Measurements from ENCODE around the gene B4GALNT1. TPM values are rescaled to one million over a fixed set of nuclear protein-coding genes. Genes with fewer than 3 reads are reported as not detected.

Gene B4GALNT1
- total RNA-seq, 2 donors from 2014 or later = 0.32 to 0.88 TPM

DNA sequence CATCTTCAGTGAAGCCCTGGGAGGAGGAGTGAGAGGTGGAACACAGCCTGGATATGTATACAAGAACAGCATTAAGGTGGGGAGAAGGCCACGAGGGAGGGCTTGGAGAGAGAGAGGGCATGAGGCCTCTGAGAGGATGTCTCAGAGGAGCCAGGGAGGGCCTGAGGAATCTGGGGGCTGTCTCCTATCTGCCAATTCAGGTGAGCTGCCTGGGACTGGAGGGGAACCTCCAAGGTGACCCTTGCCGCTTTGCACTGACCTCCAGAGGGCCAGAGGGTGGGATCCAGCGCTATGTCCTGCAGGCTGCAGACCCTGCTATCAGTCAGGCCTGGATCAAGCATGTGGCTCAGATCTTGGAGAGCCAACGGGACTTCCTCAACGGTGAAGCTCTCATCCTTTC lies 17.4 kb downstream of the B4GALNT1 start:
- Histone ChIP-seq H3K4me1 (peaks cover under 1% of the 10 kb centered on the region), H3K36me3 (no peaks in the 10 kb centered on the region), H3K27me3 (peaks cover 40% of the 10 kb centered on the region), H3K4me3 (no peak overlapping the region), H3K9me3 (no peaks in the 10 kb centered on the region), H3K27ac (no peak overlapping the region), H3K9ac (ENCODE audit: low read depth in 2 of 2, low read length in 2 of 2) (no peak overlapping the region)
- intact Hi-C loops (cut with DNase I) = no loop called here
- TF ChIP-seq, protein P1, sequence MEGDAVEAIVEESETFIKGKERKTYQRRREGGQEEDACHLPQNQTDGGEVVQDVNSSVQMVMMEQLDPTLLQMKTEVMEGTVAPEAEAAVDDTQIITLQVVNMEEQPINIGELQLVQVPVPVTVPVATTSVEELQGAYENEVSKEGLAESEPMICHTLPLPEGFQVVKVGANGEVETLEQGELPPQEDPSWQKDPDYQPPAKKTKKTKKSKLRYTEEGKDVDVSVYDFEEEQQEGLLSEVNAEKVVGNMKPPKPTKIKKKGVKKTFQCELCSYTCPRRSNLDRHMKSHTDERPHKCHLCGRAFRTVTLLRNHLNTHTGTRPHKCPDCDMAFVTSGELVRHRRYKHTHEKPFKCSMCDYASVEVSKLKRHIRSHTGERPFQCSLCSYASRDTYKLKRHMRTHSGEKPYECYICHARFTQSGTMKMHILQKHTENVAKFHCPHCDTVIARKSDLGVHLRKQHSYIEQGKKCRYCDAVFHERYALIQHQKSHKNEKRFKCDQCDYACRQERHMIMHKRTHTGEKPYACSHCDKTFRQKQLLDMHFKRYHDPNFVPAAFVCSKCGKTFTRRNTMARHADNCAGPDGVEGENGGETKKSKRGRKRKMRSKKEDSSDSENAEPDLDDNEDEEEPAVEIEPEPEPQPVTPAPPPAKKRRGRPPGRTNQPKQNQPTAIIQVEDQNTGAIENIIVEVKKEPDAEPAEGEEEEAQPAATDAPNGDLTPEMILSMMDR (IDR thresholded peaks at IDR 0.05) = no peak
- DNase-seq = no peak

DNA sequence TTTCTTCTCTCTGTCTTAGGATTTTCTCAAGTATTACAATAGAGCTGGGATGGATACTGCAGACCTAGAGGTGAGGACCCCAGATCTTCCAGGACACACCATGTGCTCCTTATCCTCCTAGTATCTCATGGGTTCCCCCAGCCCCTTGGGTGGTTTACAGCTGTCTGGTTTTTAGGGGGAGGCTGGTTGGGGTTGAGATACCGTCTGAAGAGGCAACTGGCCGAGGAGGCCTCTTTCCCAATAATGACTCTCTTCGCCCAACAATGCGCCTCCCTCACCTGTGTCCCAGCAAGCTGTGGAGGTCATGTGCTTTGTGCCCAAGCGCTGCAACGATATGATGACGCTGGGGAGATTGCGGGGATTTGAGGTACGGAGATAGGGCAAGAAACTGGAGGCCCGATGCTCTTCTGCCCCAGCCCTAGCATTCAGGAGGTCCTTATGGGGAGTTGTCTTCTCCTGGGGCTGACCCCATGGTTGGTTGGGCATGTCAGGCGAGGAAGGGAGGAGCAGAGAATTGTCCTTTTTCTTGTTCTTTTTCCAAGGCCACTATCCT lies 18.0 kb downstream of the B4GALNT1 start:
- H3K27ac ChIP-seq = no peak overlapping the region
- H3K9ac ChIP-seq (ENCODE audit: low read depth in 2 of 2, low read length in 2 of 2) = no peak overlapping the region
- no peaks in the 10 kb centered on the region for H3K9me3 ChIP-seq
- TF ChIP-seq, protein P1 (IDR thresholded peaks at IDR 0.05) = no peak
- H3K27me3 ChIP-seq = peaks cover 34% of the 10 kb centered on the region
- intact Hi-C loops (cut with DNase I) = no loop called here
- no peak for DNase-seq
- H3K36me3 ChIP-seq = no peaks in the 10 kb centered on the region
- no peak overlapping the region for H3K4me3 ChIP-seq
- no peaks in the 10 kb centered on the region for H3K4me1 ChIP-seq

DNA sequence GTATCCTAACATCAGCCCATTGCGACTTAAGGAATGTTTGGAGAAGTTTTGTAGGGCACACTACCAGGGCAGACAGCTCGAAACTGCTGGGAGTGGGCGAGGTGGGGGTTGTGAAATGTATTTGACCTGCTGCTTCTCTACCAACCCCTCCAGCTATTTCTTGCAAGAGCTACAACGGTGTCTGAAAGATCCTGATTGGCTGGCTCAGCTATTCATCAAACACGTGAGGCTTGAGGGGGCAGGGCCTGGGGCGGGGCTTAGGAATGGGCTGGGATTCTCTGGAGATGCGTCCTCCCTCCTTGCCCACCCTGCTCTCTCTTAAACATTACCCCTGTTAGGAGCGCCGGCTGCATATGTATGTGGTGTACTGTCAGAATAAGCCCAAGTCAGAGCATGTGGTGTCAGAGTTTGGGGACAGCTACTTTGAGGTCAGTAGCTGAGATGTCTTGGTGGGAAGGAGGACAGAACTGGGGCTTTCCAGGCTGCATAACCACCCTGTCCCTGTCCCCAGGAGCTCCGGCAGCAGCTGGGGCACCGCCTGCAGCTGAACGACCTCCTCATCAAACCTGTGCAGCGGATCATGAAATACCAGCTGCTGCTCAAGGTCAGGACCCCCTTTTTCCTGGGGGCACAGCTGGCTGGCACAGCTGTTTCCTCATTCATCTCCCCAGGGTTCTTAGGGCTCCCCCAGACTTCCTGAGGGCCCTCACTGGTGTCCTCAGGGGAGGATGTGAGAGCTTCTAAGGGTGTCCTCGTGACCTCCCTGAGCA lies 18.6 kb downstream of the B4GALNT1 start:
- TF ChIP-seq, protein P1 (IDR thresholded peaks at IDR 0.05) = no peak

DNA sequence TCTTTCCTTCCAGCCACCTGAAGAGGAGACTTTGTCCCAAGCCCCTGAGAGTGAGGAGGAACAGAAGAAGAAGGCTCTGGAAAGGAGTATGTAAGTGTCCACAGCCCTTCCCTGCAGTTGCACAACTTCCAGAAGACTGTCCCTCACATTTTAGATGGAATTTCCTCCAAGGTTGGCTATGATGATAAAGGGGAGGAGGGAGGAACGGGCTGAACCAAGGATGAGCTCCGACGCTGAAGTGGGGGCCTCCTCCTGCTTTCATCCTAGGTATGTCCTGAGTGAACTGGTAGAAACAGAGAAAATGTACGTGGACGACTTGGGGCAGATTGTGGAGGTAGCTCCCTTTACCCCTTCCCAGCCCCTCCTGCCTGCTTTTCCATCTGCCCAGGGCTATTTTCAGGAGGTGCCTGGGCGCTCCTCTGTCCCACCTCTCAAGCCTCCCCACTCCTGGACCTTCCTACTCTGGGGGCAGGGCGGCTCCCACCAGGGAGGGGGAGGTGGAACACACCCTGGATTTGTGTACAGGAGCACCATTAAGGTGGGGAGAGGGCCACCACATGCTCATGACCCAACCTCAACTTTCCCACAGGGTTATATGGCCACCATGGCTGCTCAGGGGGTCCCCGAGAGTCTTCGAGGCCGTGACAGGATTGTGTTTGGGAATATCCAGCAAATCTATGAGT lies 19.4 kb downstream of the B4GALNT1 start:
- TF ChIP-seq, protein P1 (IDR thresholded peaks at IDR 0.05) = no peak
- H3K27me3 ChIP-seq = peaks cover 24% of the 10 kb centered on the region
- intact Hi-C loops (cut with DNase I) = no loop called here
- no peaks in the 10 kb centered on the region for H3K36me3 ChIP-seq
- no peaks in the 10 kb centered on the region for H3K4me1 ChIP-seq
- DNase-seq = no peak
- H3K9me3 ChIP-seq = no peaks in the 10 kb centered on the region
- no peak overlapping the region for H3K4me3 ChIP-seq
- no peak overlapping the region for H3K9ac ChIP-seq (ENCODE audit: low read depth in 2 of 2, low read length in 2 of 2)
- H3K27ac ChIP-seq = no peak overlapping the region

More for the DNA sequence above, 18.6 kb downstream of the B4GALNT1 start:
- Histone ChIP-seq H3K36me3 (no peaks in the 10 kb centered on the region), H3K4me3 (no peak overlapping the region), H3K27ac (no peak overlapping the region), H3K9me3 (no peaks in the 10 kb centered on the region), H3K27me3 (peaks cover 27% of the 10 kb centered on the region), H3K9ac (ENCODE audit: low read depth in 2 of 2, low read length in 2 of 2) (no peak overlapping the region), H3K4me1 (no peaks in the 10 kb centered on the region)
- intact Hi-C loops (cut with DNase I) = no loop called here
- DNase-seq = no peak

DNA sequence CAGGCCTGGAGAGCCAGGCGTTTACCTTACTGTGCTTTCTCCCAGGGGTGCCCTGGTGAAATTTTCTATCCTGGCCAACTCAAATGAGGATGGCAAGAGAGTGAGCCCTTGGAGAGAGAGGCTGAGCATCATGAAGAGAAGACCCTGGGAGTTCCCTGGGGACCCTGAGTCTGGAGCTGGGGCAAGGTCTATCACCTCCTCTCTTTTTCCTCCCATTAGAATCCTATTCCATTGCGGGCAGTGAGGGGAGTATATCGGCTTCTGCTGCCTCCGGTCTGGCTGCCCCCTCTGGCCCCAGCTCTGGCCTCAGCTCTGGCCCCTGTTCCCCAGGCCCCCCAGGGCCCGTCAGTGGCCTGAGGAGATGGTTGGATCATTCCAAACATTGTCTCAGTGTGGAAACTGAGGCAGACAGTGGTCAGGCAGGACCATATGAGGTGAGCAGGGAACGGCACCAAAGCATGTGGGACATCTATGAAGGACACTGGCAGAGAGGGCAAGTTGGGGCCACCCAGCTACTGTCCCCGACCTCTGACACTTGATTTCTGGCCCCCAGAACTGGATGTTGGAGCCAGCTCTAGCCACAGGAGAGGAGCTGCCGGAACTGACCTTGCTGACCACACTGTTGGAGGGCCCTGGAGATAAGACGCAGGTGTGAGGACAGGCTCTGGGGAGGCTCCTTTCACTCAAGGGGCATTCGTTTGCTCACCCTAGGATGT lies 20.1 kb downstream of the B4GALNT1 start:
- Histone ChIP-seq H3K27ac (no peak overlapping the region), H3K4me3 (no peak overlapping the region), H3K27me3 (peaks cover 24% of the 10 kb centered on the region), H3K4me1 (no peaks in the 10 kb centered on the region), H3K9ac (ENCODE audit: low read depth in 2 of 2, low read length in 2 of 2) (no peak overlapping the region), H3K9me3 (no peaks in the 10 kb centered on the region), H3K36me3 (no peaks in the 10 kb centered on the region)
- DNase-seq = no peak
- intact Hi-C loops (cut with DNase I) = no loop called here
- TF ChIP-seq, protein P1 (IDR thresholded peaks at IDR 0.05) = no peak

Measured in colonic mucosa (tissue), 4 donors.